Measurements from ENCODE around the gene NBPF3.
A peak's percentile ranks its signal among the peaks of the same experiment; 100 is the strongest.
"Not testable (repeated sequence)": the region's sequence is repeated elsewhere in the genome, so short reads cannot be mapped to it uniquely, and the experiment has no call there.

NBPF3 gene

GRCh38 chr1:21449906-21450305 lies 10.0 kb downstream of the NBPF3 start:
- no peak for DNase-seq (ENCODE audit: low spot score)
- in situ Hi-C loops (cut with MboI; ENCODE audit: low sequenced_read_pairs, unreplicated experiment) = no loop called here
- TF ChIP-seq CTCF (IDR thresholded peaks at IDR 0.05; ENCODE audit: borderline replicate concordance, control extremely low read depth, extremely low read depth, insufficient read depth, missing control alignments) = no peak

GRCh38 chr1:21451212-21451611 lies 11.3 kb downstream of the NBPF3 start:
- DNase-seq (ENCODE audit: low spot score) = no peak
- in situ Hi-C loops (cut with MboI; ENCODE audit: low sequenced_read_pairs, unreplicated experiment) = no loop called here
- no peak for TF ChIP-seq CTCF (IDR thresholded peaks at IDR 0.05; ENCODE audit: borderline replicate concordance, control extremely low read depth, extremely low read depth, insufficient read depth, missing control alignments)

GRCh38 chr1:21451981-21452411 lies 12.1 kb downstream of the NBPF3 start:
- in situ Hi-C loops (cut with MboI; ENCODE audit: low sequenced_read_pairs, unreplicated experiment) = no loop called here
- TF ChIP-seq CTCF (IDR thresholded peaks at IDR 0.05; ENCODE audit: borderline replicate concordance, control extremely low read depth, extremely low read depth, insufficient read depth, missing control alignments) = no peak
- no peak for DNase-seq (ENCODE audit: low spot score)

- in situ Hi-C loops (cut with MboI; ENCODE audit: low sequenced_read_pairs, unreplicated experiment); DNase-seq (ENCODE audit: low spot score): not testable (repeated sequence)
Observed at GRCh38 chr1:21453964-21454614, 14.2 kb downstream of the NBPF3 start.

GRCh38 chr1:21454904-21455303 lies 15.0 kb downstream of the NBPF3 start:
- in situ Hi-C loops (cut with MboI; ENCODE audit: low sequenced_read_pairs, unreplicated experiment); DNase-seq (ENCODE audit: low spot score): not testable (repeated sequence)

- TF ChIP-seq CTCF (IDR thresholded peaks at IDR 0.05; ENCODE audit: borderline replicate concordance, control extremely low read depth, extremely low read depth, insufficient read depth, missing control alignments) = no peak
- in situ Hi-C loops (cut with MboI; ENCODE audit: low sequenced_read_pairs, unreplicated experiment) = no loop called here
- DNase-seq (ENCODE audit: low spot score) = no peak
Observed at GRCh38 chr1:21457654-21458053, 17.7 kb downstream of the NBPF3 start.

- in situ Hi-C loops (cut with MboI; ENCODE audit: low sequenced_read_pairs, unreplicated experiment); DNase-seq (ENCODE audit: low spot score): not testable (repeated sequence)
Observed at GRCh38 chr1:21465127-21465526, 25.2 kb downstream of the NBPF3 start.

- DNase-seq (ENCODE audit: low spot score); in situ Hi-C loops (cut with MboI; ENCODE audit: low sequenced_read_pairs, unreplicated experiment): not testable (repeated sequence)
Observed at GRCh38 chr1:21467946-21468345, 28.0 kb downstream of the NBPF3 start.

GRCh38 chr1:21468599-21468998 lies 28.7 kb downstream of the NBPF3 start:
- in situ Hi-C loops (cut with MboI; ENCODE audit: low sequenced_read_pairs, unreplicated experiment) = no loop called here
- TF ChIP-seq CTCF (IDR thresholded peaks at IDR 0.05; ENCODE audit: borderline replicate concordance, control extremely low read depth, extremely low read depth, insufficient read depth, missing control alignments) = peak; percentile 27
- DNase-seq (ENCODE audit: low spot score) = peak; percentile 20
